ENCODE results near the gene PCSK1.

DNA sequence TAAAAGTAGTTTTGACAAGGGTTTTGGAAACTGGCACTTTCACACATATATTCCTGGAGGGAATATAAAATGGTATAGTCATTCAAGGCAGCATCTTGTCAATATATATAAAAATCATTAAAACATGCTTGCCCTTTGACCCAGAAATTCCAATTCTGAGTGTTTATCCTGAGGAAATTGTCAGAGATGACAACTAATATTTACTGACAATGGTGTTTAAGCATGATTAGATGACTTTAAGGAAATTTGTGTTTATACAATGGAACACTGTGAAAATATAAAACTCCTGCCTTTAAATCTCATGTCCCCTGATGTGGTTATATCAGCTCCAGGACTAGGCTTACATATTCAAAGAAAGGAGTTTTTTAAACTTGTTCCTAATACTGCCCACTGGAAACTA, 25.6 kb downstream of the PCSK1 start:
- TF ChIP-seq POLR2AphosphoS5 (IDR thresholded peaks at IDR 0.05; ENCODE audit: low read depth, low read length) (no peak), TAF1 (IDR thresholded peaks at IDR 0.05; ENCODE audit: borderline replicate concordance, insufficient read depth, low read length) (no peak), SIN3A (IDR thresholded peaks at IDR 0.05; ENCODE audit: borderline replicate concordance, insufficient read depth, low read length) (no peak)
- TF ChIP-seq, protein P1, sequence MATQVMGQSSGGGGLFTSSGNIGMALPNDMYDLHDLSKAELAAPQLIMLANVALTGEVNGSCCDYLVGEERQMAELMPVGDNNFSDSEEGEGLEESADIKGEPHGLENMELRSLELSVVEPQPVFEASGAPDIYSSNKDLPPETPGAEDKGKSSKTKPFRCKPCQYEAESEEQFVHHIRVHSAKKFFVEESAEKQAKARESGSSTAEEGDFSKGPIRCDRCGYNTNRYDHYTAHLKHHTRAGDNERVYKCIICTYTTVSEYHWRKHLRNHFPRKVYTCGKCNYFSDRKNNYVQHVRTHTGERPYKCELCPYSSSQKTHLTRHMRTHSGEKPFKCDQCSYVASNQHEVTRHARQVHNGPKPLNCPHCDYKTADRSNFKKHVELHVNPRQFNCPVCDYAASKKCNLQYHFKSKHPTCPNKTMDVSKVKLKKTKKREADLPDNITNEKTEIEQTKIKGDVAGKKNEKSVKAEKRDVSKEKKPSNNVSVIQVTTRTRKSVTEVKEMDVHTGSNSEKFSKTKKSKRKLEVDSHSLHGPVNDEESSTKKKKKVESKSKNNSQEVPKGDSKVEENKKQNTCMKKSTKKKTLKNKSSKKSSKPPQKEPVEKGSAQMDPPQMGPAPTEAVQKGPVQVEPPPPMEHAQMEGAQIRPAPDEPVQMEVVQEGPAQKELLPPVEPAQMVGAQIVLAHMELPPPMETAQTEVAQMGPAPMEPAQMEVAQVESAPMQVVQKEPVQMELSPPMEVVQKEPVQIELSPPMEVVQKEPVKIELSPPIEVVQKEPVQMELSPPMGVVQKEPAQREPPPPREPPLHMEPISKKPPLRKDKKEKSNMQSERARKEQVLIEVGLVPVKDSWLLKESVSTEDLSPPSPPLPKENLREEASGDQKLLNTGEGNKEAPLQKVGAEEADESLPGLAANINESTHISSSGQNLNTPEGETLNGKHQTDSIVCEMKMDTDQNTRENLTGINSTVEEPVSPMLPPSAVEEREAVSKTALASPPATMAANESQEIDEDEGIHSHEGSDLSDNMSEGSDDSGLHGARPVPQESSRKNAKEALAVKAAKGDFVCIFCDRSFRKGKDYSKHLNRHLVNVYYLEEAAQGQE (IDR thresholded peaks at IDR 0.05; ENCODE audit: insufficient read depth in 1 of 2, low read depth in 2 of 2, low read length in 2 of 2) = no peak
